Measurements from ENCODE around the gene KIF13A.
"Not testable (repeated sequence)": the region's sequence is repeated elsewhere in the genome, so short reads cannot be mapped to it uniquely, and the experiment has no call there.

Gene KIF13A

DNA sequence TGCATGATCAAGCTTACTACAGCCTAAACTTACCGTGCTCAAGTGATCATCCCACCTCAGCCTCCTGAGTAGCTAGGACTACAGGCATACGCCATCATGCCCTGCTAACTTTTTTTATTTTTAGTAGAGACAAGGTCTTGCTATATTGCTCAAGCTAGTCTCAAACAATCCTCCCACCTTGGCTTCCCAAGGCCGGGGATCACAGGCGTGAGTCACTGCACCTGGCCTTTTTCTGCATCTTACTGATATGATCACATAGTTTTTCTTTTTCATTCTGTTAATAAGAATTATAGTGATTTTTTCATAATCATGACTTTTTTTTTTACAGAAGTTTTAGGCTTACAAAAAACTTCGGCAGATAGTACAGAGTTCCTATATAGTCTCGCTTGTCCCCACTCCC is 93.2 kb downstream of the KIF13A start:
- no peak for TF ChIP-seq CTCF (conservative IDR thresholded peaks at IDR 0.05; ENCODE audit: control insufficient read depth, insufficient read depth, low read depth, low read length)
- no peak overlapping the region for H3K4me3 ChIP-seq (ENCODE audit: control insufficient read depth, low read depth, low read length)
- no peak for DNase-seq (ENCODE audit: low read depth)

- no peak for DNase-seq (ENCODE audit: low read depth)
- H3K4me3 ChIP-seq (ENCODE audit: control insufficient read depth, low read depth, low read length): no peak overlapping the region
- no peak for TF ChIP-seq CTCF (conservative IDR thresholded peaks at IDR 0.05; ENCODE audit: control insufficient read depth, insufficient read depth, low read depth, low read length)
These were observed 95.2 kb downstream of the KIF13A start for GRCh38 chr6:17892097-17892686.

GRCh38 chr6:17890309-17890708 is 97.1 kb downstream of the KIF13A start:
- no peak for TF ChIP-seq CTCF (conservative IDR thresholded peaks at IDR 0.05; ENCODE audit: control insufficient read depth, insufficient read depth, low read depth, low read length)
- DNase-seq (ENCODE audit: low read depth): no peak
- no peak overlapping the region for H3K4me3 ChIP-seq (ENCODE audit: control insufficient read depth, low read depth, low read length)

DNA sequence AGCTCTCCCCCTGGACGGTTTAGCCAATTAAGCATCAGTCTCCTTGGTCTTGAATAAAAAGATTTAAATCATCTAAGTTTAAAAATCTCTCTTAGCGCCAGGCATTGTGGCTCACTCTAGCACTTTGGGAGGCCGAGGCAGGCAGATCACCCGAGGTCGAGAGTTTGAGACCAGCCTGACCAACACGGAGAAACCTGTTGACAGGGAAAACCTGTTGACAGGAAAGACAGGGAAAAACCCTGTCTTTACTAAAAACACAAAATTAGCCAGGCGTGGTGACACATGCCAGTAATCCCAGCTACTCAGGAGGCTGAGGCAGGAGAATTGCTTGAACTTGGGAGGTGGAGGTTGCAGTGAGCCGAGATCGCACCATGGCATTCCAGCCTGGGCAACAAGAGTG is 97.7 kb downstream of the KIF13A start:
- DNase-seq (ENCODE audit: low read depth); H3K4me3 ChIP-seq (ENCODE audit: control insufficient read depth, low read depth, low read length): not testable (repeated sequence)

DNA sequence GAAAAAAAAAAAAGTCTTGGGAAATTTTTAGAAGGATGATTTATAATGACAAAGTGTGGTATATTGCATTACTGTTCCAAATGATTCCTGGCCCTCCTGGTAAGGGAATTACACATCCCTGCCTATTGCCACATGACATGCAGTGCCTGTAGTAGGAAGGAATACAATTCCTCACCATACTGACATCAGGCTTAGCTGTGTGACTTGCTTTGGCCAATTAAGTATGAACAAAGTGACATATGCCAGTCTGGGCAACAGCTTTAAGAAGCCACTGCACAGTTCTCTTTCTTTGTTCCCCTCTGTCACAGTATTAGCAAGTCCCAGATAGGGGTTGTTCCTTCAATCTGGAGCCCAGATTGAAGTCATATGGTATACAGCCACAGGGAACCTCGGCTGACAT is 100.5 kb downstream of the KIF13A start:
- TF ChIP-seq CTCF (conservative IDR thresholded peaks at IDR 0.05; ENCODE audit: control insufficient read depth, insufficient read depth, low read depth, low read length): no peak

DNA sequence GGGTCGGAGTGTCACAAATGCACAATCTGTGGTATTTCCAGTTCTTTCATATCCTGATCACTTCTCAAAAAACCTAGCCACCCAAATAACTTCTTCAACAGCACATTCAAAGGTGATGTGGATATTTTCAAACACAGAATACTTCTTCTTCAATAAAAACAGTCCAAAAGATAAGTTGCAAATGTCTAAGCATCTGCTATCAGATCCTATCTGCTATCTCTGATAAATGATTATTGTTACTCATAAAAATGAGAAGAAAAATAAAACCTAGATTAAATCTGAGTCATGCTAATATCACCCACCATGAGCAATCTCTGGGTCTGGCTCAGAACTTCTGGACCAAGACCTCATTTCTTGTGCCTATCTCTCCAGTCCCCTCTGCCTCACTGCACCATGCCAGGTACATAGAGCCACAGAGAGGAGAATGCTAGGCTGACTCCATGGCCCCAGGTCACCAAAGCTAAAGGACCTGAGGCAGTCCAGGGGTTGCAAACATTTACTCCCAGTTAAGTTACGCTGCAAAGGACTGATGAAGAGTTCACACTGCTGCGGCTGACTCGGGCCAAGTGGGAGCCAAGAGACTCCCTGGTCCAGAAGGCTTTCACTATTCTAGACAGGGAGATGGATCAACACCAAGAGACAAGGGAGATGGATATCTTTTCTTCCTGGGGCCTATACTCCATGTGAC is 101.4 kb downstream of the KIF13A start:
- TF ChIP-seq CTCF (conservative IDR thresholded peaks at IDR 0.05; ENCODE audit: control insufficient read depth, insufficient read depth, low read depth, low read length): no peak
- DNase-seq (ENCODE audit: low read depth): no peak
- H3K4me3 ChIP-seq (ENCODE audit: control insufficient read depth, low read depth, low read length): no peak overlapping the region

More for the DNA sequence above, 100.5 kb downstream of the KIF13A start:
- H3K4me3 ChIP-seq (ENCODE audit: control insufficient read depth, low read depth, low read length): no peak overlapping the region
- peak; percentile 86 for DNase-seq (ENCODE audit: low read depth)

DNA sequence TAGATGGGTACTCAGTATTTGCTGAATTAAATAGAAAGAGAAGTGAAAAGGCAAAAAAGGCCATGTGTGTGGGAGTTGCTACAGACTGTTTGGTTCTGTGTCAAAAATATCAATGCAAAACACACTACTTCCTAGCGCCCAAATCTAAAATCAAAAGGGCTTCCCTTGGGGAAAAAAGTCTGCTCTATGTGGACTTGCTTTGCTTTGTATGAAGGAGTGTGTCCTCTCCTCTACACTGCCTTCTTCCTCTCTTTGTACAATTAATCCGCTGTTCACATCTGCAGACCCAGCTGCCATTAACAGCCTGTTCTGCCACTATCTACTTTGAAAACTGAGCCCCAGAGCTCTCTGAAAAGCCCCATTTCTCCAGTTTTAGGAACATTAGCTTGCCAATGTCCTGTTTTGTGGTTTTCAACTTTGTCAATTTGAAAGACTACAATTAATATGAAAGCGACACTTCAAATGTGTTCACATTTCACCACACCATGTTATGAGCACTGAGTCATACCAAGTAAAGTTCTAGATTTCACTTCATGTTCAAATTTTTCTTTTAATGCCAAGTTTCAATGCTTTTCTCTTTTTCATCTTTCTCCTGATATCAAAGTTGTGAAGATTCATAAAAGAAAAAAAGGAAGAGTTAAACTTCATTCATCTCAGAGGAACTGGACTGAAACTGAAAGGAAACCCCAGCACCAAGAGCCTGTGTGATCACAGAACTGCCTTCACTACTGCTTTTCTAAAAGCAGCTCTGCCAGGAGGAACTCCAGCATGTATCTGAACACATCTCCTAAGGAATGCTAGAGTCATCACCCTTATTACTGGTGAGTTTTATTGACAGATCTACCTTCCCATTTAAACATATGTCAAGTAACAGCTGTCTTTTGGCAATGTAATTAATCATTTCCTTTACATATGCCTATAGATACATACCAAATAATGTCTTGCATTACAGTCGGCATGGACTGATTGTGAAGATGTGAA is 102.6 kb downstream of the KIF13A start:
- TF ChIP-seq CTCF (conservative IDR thresholded peaks at IDR 0.05; ENCODE audit: control insufficient read depth, insufficient read depth, low read depth, low read length): no peak
- H3K4me3 ChIP-seq (ENCODE audit: control insufficient read depth, low read depth, low read length): no peak overlapping the region
- no peak for DNase-seq (ENCODE audit: low read depth)

Data from fibroblast of mammary gland (primary cell).